GM19468 (cell line): ENCODE measurements around the gene ZNF679.
"Not testable (repeated sequence)": the region's sequence is repeated elsewhere in the genome, so short reads cannot be mapped to it uniquely, and the experiment has no call there.

Source experiments
- ATAC-seq: cut with Tn5 transposase; IDR thresholded peaks from one replicate; pipeline ENCODE4 v1.9.1; 2021; ENCODE audit warnings: mild to moderate bottlenecking, moderate library complexity, moderate number of reproducible peaks; ENCODE audit not compliant: unreplicated experiment; ENCODE audit errors: extremely low read depth

The ZNF679 gene

GRCh38 chr7:64228174-64228573 is at the start of gene ZNF679:
ZNF679 (plus strand) TSS chr7:64228474; CDS start chr7:64249118, 20,644 bp downstream.
- not testable (repeated sequence) for ATAC-seq

GRCh38 chr7:64180989-64181388 is 47.3 kb upstream of the ZNF679 start:
- no peak for ATAC-seq

- no peak for ATAC-seq
Observed at GRCh38 chr7:64181586-64181985, 46.7 kb upstream of the ZNF679 start.

GRCh38 chr7:64182036-64182790 is 46.1 kb upstream of the ZNF679 start:
- ATAC-seq = no peak

- no peak for ATAC-seq
Observed at GRCh38 chr7:64183126-64183742, 45.0 kb upstream of the ZNF679 start.

- no peak for ATAC-seq
Observed at GRCh38 chr7:64183827-64184372, 44.4 kb upstream of the ZNF679 start.

- ATAC-seq = no peak
Observed at GRCh38 chr7:64184376-64184775, 43.9 kb upstream of the ZNF679 start.

GRCh38 chr7:64187408-64187807 is 40.9 kb upstream of the ZNF679 start:
- no peak for ATAC-seq

GRCh38 chr7:64192148-64192704 is 36.0 kb upstream of the ZNF679 start:
- no peak for ATAC-seq

- no peak for ATAC-seq
Observed at GRCh38 chr7:64192775-64193174, 35.5 kb upstream of the ZNF679 start.

- no peak for ATAC-seq
Observed at GRCh38 chr7:64206903-64207302, 21.4 kb upstream of the ZNF679 start, which contains the start of gene ZNF735. ZNF735 (plus strand) TSS chr7:64207203; CDS start chr7:64207203, 0 bp downstream.

- not testable (repeated sequence) for ATAC-seq
Observed at GRCh38 chr7:64219710-64220298, 8.5 kb upstream of the ZNF679 start.

- no peak for ATAC-seq
Observed at GRCh38 chr7:64223366-64223765, 4.9 kb upstream of the ZNF679 start.

GRCh38 chr7:64266341-64266919 is 38.2 kb downstream of the ZNF679 start:
- ATAC-seq = no peak

- ATAC-seq = no peak
Observed at GRCh38 chr7:64277630-64278029, 49.4 kb downstream of the ZNF679 start.

GRCh38 chr7:64294701-64295420 is 66.6 kb downstream of the ZNF679 start:
- no peak for ATAC-seq

GRCh38 chr7:64297418-64297817 is 69.1 kb downstream of the ZNF679 start:
- ATAC-seq = not testable (repeated sequence)

- ATAC-seq = no peak
Observed at GRCh38 chr7:64300641-64301405, 72.5 kb downstream of the ZNF679 start.
